KOPT-K1 (cell line): Measurements from ENCODE around the gene SLC24A4.

Experiments used
- H3K27ac ChIP-seq: fragments of 200-600 bp; sonication (generic); 2 replicates; pipeline ENCODE4 v1.5.1; 2016; ENCODE audit warnings: antibody characterized with exemption, mild to moderate bottlenecking, low read depth, low read length; ENCODE audit not compliant: poor library complexity, severe bottlenecking
- H3K36me3 ChIP-seq: fragments of 200-600 bp; sonication (generic); 2 replicates; pipeline ENCODE4 v1.5.1; 2017; ENCODE audit warnings: antibody characterized with exemption, mild to moderate bottlenecking, low read length, moderate library complexity; ENCODE audit not compliant: insufficient read depth
- H3K9me3 ChIP-seq: fragments of 200-600 bp; sonication (generic); 2 replicates; pipeline ENCODE4 v1.5.1; 2017; ENCODE audit warnings: antibody characterized with exemption, low read length, mild to moderate bottlenecking; ENCODE audit not compliant: insufficient read depth, poor library complexity, severe bottlenecking

Gene SLC24A4

DNA sequence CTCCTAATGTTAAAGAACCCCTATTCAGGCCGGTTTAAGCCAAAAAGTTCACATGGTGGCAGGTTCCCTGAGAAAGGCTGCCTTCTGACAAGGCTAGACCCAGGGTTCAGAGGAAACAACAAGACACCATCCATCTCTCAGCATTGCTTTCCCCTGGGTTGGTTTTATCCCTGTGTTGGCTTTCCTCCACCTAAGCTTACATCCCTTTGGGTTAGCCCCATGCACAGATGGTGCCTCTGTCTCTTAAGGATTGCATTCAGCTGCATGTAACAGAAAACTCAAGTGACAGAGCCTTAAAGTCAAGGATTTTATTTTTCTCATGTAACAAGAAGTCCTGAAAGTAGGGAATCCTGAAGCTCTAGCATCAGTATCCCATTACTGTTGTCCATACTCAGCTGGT lies 147.8 kb downstream of the SLC24A4 start:
- Histone ChIP-seq H3K9me3 (peaks cover 10% of the 10 kb centered on the region), H3K27ac (no peak overlapping the region), H3K36me3 (no peaks in the 10 kb centered on the region)

DNA sequence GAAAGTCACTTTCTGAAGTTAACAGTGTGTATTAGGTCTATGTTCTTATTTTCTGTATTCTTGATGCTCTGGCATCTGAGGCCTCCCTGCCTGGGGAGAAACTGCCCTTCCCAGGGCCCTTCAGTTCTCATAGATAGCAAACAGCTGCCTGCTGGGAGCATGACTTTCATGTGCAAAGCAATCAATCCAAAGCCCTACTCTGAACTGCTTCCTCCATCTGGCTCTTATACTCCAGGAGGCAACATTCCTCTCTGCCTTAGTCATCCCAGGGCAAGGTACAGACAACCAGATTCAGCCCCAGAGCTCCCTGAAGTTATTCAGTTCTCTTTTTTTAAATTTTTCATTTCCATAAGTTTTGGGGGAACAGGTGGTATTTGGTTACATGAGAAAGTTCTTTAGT lies 149.0 kb downstream of the SLC24A4 start:
- H3K27ac ChIP-seq: no peak overlapping the region

GRCh38 chr14:92472860-92473259 lies 149.9 kb downstream of the SLC24A4 start:
- no peak overlapping the region for H3K27ac ChIP-seq

More for the DNA sequence above, 149.0 kb downstream of the SLC24A4 start:
- peaks cover 6% of the 10 kb centered on the region for H3K9me3 ChIP-seq
- H3K36me3 ChIP-seq: no peaks in the 10 kb centered on the region

GRCh38 chr14:92473261-92473968 lies 150.4 kb downstream of the SLC24A4 start:
- H3K27ac ChIP-seq: no peak overlapping the region
- no peaks in the 10 kb centered on the region for H3K36me3 ChIP-seq
- H3K9me3 ChIP-seq: no peaks in the 10 kb centered on the region

More at GRCh38 chr14:92472860-92473259, 149.9 kb downstream of the SLC24A4 start:
- Histone ChIP-seq H3K36me3 (no peaks in the 10 kb centered on the region), H3K9me3 (no peaks in the 10 kb centered on the region)

- Histone ChIP-seq H3K27ac (no peak overlapping the region), H3K36me3 (no peaks in the 10 kb centered on the region), H3K9me3 (peaks cover 2% of the 10 kb centered on the region)
These were observed 151.1 kb downstream of the SLC24A4 start for GRCh38 chr14:92473969-92474535.

GRCh38 chr14:92475037-92475436 lies 152.1 kb downstream of the SLC24A4 start:
- Histone ChIP-seq H3K9me3 (peaks cover 4% of the 10 kb centered on the region), H3K36me3 (no peaks in the 10 kb centered on the region), H3K27ac (no peak overlapping the region)

GRCh38 chr14:92475451-92476187 lies 152.7 kb downstream of the SLC24A4 start:
- Histone ChIP-seq H3K36me3 (no peaks in the 10 kb centered on the region), H3K27ac (no peak overlapping the region)

GRCh38 chr14:92480856-92481255 lies 157.9 kb downstream of the SLC24A4 start:
- Histone ChIP-seq H3K27ac (no peak overlapping the region), H3K9me3 (peaks cover 4% of the 10 kb centered on the region), H3K36me3 (no peaks in the 10 kb centered on the region)

More at GRCh38 chr14:92475451-92476187, 152.7 kb downstream of the SLC24A4 start:
- H3K9me3 ChIP-seq: peaks cover 4% of the 10 kb centered on the region

DNA sequence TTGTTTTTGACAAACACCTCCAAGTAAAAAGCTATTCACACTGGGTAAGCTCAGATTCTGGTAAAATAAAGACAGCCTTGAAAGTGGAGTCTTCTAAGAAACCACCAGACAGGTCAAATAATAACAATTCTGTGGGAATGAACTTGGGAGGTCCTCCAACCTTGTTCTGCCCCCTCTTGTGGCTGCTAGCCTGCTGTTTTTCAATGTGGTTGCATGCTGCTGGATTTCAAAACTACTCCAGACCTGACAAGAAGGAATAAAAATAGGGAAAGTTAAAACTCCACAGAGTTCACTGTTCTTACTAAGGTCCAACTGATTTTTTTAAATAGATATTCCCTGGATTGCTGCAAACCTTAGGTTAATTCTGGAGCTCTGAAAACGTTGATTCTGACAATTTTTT lies 158.4 kb downstream of the SLC24A4 start:
- no peaks in the 10 kb centered on the region for H3K36me3 ChIP-seq
- H3K27ac ChIP-seq: no peak overlapping the region
- peaks cover 4% of the 10 kb centered on the region for H3K9me3 ChIP-seq

DNA sequence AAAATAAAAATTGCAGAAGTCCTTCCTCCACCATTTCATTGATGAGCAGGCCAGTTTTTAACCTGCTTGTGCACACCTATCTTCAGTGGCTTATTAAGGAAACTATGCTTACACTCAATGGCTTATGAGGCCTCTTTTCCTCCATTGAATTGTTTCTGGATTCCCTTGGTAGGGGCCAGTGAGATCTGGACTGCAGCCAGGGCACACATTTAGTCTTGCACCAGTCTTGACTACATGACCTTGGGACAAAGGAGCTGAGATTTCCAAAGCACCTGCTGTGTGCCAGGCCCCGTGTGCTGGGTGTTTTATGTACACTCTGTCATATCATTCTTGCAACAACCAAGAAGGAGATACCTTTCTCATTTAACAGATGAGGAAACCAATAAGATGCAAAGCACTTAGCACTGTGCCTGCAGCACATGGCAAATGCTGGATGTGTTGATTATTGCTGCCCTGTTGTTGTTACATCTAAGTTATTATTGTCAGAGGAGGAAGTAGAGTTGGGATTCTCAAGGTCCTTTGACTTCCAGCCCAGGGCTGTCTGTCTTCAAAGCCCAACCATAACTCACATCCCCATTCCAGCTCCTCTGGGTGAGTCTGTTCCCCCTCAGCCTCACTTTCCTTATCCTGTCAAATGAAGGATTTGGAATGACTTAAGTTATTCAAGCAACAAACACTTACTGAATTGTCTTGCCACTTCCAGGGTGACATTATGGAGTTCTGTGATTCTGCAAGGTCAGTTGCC lies 159.0 kb downstream of the SLC24A4 start:
- Histone ChIP-seq H3K9me3 (peaks cover 4% of the 10 kb centered on the region), H3K27ac (no peak overlapping the region), H3K36me3 (no peaks in the 10 kb centered on the region)

DNA sequence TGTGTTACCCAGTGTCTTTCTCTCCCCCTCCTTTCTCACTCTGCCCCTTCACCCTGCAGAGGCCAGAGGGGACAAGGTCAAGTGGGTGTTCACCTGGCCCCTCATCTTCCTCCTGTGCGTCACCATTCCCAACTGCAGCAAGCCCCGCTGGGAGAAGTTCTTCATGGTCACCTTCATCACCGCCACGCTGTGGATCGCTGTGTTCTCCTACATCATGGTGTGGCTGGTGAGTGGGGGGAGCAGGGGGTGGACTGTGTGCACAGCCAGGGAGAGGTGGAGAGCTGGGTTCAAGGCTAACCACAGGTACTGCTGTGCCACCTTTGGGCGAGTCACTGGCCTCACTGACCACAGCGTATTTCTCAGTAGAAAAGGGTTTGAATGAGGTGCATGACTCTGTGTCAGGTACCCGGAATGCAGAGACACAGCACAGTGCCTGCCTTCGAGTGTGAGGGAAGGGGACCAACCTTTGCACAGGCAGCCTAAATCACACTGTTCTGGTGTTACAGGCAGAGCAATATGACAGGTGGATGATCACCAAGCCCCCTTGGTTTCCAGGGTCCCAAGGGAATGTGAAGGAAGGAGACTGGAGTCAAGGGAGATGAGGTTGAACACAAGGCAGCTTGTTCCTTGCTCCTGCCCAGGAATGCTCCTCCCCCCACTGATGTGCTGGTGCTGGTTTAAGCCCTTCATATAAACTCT lies 159.8 kb downstream of the SLC24A4 start:
- no peak overlapping the region for H3K27ac ChIP-seq

DNA sequence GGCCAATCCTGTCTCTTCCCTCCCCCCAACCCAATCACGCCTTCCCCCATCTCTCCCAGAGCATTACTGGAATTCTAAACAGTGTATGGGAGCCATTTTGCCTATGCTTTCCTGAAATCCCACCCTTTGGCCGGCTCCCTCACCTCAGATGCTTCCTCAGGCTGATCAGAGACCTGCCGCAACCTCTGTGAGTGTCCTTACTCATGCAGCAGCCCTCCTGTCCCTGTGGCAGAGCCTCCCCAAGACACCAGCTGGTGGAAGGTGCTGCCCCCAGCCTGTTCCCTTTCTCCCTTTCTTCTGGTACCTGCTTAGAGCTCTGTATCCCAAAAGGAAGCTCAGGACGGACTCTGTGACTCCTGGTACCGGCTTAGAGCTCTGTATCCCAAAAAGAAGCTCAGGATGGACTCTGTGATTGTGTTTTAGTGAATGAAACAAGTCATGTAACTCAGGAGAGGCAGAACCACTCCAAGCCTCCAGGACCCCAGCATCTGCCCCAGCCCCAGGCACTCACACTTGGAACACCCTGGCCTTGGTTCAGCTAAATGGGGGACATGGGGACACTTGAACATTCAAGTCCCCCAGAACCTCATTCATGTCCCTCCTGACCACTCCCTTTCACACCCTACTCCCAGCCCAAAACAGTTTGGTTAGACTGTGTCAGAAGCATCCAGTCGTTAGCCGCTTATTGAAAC lies 161.3 kb downstream of the SLC24A4 start:
- no peaks in the 10 kb centered on the region for H3K36me3 ChIP-seq
- H3K9me3 ChIP-seq: no peaks in the 10 kb centered on the region

More for the DNA sequence above, 159.8 kb downstream of the SLC24A4 start:
- Histone ChIP-seq H3K9me3 (peaks cover 4% of the 10 kb centered on the region), H3K36me3 (no peaks in the 10 kb centered on the region)

DNA sequence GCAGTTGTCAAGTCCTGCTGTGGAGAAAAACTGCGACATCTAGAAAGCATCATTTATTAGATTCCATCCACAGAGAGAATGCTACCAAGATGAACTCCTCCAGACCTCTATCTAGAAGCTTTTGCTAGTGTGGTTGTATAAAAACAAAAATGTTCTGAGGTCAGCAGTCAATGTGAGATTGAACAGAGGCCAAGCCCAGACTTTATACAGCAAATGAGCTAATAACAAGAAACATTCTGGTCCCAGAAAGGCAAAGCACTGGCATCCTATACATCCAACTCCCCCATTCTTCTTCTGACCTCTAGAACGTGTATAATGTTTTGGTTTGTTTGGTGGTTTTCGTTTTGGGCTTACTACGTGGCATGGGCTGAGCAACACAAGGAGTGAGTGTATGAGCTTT lies 163.9 kb downstream of the SLC24A4 start:
- Histone ChIP-seq H3K9me3 (no peaks in the 10 kb centered on the region), H3K27ac (no peak overlapping the region), H3K36me3 (no peaks in the 10 kb centered on the region)

More for the DNA sequence above, 161.3 kb downstream of the SLC24A4 start:
- H3K27ac ChIP-seq: no peak overlapping the region

- no peak overlapping the region for H3K27ac ChIP-seq
- H3K9me3 ChIP-seq: no peaks in the 10 kb centered on the region
These were observed 164.7 kb downstream of the SLC24A4 start for GRCh38 chr14:92487513-92488133.

More at GRCh38 chr14:92487513-92488133, 164.7 kb downstream of the SLC24A4 start:
- H3K36me3 ChIP-seq: no peaks in the 10 kb centered on the region
